ENCODE results near the gene NT5C1A. TPM values are rescaled to one million over a fixed set of nuclear protein-coding genes. Genes with fewer than 3 reads are reported as not detected.

The NT5C1A gene
- total RNA-seq, 1 donor from 2014 or later = 0.49 TPM

- H3K4me1 ChIP-seq = peaks cover 9% of the 10 kb centered on the region
- no peaks in the 10 kb centered on the region for H3K36me3 ChIP-seq
- intact Hi-C loops (cut with DNase I) = no loop called here
- H3K27ac ChIP-seq = no peak overlapping the region
- DNase-seq = no peak
- no peaks in the 10 kb centered on the region for H3K9me3 ChIP-seq
- no peaks in the 10 kb centered on the region for H3K27me3 ChIP-seq
- ATAC-seq = no peak
- no peak for TF ChIP-seq CTCF (IDR thresholded peaks at IDR 0.05)
- no peak overlapping the region for H3K4me3 ChIP-seq
Observed at GRCh38 chr1:39643705-39644104, 28.2 kb downstream of the NT5C1A start.

- intact Hi-C loops (cut with DNase I) = no loop called here
- Histone ChIP-seq H3K27ac (no peak overlapping the region), H3K9me3 (no peaks in the 10 kb centered on the region), H3K36me3 (no peaks in the 10 kb centered on the region), H3K27me3 (no peaks in the 10 kb centered on the region), H3K4me1 (peaks cover 9% of the 10 kb centered on the region), H3K4me3 (no peak overlapping the region)
- TF ChIP-seq CTCF (IDR thresholded peaks at IDR 0.05) = no peak
- no peak for DNase-seq
- ATAC-seq = no peak
Observed at GRCh38 chr1:39642796-39643195, 29.1 kb downstream of the NT5C1A start.

GRCh38 chr1:39640861-39641260 lies 31.0 kb downstream of the NT5C1A start:
- no peak for TF ChIP-seq CTCF (IDR thresholded peaks at IDR 0.05)
- H3K9me3 ChIP-seq = no peaks in the 10 kb centered on the region
- intact Hi-C loops (cut with DNase I) = no loop called here
- no peaks in the 10 kb centered on the region for H3K4me1 ChIP-seq
- H3K27me3 ChIP-seq = no peaks in the 10 kb centered on the region
- no peak for ATAC-seq
- no peak overlapping the region for H3K27ac ChIP-seq
- DNase-seq = no peak
- no peaks in the 10 kb centered on the region for H3K36me3 ChIP-seq
- H3K4me3 ChIP-seq = no peak overlapping the region

DNA sequence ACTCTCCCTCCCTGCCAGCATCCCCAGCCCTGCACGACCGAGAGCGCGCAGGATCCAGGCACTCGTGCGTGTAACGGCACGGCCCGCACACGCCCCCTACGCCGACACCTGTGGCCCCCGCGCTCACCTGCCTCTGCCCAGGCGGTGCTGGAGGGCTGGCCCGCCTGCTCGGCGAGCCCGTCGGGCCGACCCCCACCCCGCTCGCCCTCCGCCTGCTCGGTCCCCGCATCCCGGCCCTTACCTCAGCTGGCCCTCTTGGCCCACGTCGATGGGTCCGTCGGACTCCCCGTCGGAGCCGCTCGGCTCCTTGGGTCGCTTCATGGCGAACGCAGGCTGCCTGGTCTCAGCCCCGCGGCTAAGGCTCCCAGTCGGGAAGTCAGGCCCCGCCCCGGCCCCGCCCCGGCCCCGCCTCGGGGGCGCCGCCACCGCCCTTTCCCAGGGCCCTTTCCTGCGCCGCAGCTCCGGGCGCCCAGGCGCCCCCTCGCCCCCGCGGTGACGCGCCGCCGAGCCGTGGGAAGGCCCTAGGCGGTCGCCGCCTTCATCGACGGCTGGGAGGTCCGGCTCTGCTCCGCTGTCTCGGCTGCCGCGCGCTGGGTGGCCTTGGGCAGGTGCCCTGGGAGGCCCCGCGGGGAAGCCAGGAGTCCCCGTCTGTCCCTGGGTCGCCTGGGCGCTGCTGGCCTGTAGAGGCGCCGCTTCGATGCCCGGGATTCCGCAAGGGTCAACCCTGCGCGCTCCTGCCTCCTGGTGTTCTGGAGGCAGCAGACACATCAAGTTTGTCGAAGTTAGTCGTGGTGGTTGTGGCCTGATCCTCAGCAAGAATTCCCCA lies 32.4 kb downstream of the NT5C1A start, which contains the start of gene HEYL:
HEYL (minus strand) TSS at position 339 of the 826 bp plus-strand sequence; CDS start at position 321, 18 bp downstream.
- ATAC-seq = peak; percentile 97
- Histone ChIP-seq H3K27ac (peak within 1 kb of the TSS; percentile 82), H3K4me1 (no peaks in the 10 kb centered on the region), H3K27me3 (no peaks in the 10 kb centered on the region), H3K4me3 (peak within 1 kb of the TSS; percentile 61), H3K9me3 (no peaks in the 10 kb centered on the region), H3K36me3 (no peaks in the 10 kb centered on the region)
- peak; percentile 49 for TF ChIP-seq CTCF (IDR thresholded peaks at IDR 0.05)
- intact Hi-C loops (cut with DNase I) = no loop called here
- DNase-seq = peak; percentile 92

GRCh38 chr1:39638965-39639304 lies 33.0 kb downstream of the NT5C1A start:
- H3K27ac ChIP-seq = peak overlapping the region; percentile 82
- no peak for TF ChIP-seq CTCF (IDR thresholded peaks at IDR 0.05)
- no peak for DNase-seq
- H3K9me3 ChIP-seq = no peaks in the 10 kb centered on the region
- peak overlapping the region; percentile 61 for H3K4me3 ChIP-seq
- ATAC-seq = no peak
- no peaks in the 10 kb centered on the region for H3K27me3 ChIP-seq
- intact Hi-C loops (cut with DNase I) = no loop called here
- no peaks in the 10 kb centered on the region for H3K36me3 ChIP-seq
- no peaks in the 10 kb centered on the region for H3K4me1 ChIP-seq
